H1 (cell line): ENCODE measurements around the gene CXXC5. TPM values are rescaled to one million over a fixed set of nuclear protein-coding genes. Genes with fewer than 3 reads are reported as not detected.
A peak's percentile ranks its signal among the peaks of the same experiment; 100 is the strongest.

Experiments used
- CTCF ChIA-PET: fragments of 300-600 bp; sonication (Branson Sonifier 250); formaldehyde crosslinking; loops from one replicate; lab custom pipeline; 2021; ENCODE audit not compliant: partially characterized antibody; lab: Charles Lee
- POLR2A ChIA-PET: fragments of 300-600 bp; sonication (Branson Sonifier 250); formaldehyde crosslinking; loops from one replicate; lab custom pipeline; 2021; ENCODE audit warnings: inconsistent platforms; ENCODE audit not compliant: partially characterized antibody; lab: Charles Lee
- DNase-seq, 2 experiments: peaks; one replicate each; pipeline versions ENCODE4 v3.0.0 to v3.0.0-alpha.2; 2010 to 2022; ENCODE audit warnings: low spot score in 2 of 2, low read depth in 1 of 2, mixed read lengths in 1 of 2
- FAIRE-seq: peaks from 2 replicates; lab custom pipeline; 2011; peaks lifted over from hg19 to GRCh38; lab: Jason Lieb, UNC
- H2AFZ ChIP-seq: 2 replicates; pipeline ENCODE4 v1.8.1; 2012; ENCODE audit warnings: low read length, inconsistent platforms
- H2AK5ac ChIP-seq: 2 replicates; pipeline ENCODE4 v1.6.1; 2013; ENCODE audit warnings: low read depth, low read length
- H2BK120ac ChIP-seq: replicated peaks from 2 replicates; pipeline ENCODE3; 2013; ENCODE audit warnings: low read depth, low read length, inconsistent platforms
- H2BK12ac ChIP-seq: 2 replicates; pipeline ENCODE4 v1.6.1; 2013; ENCODE audit warnings: low read depth, low read length
- H2BK15ac ChIP-seq: 2 replicates; pipeline ENCODE4 v1.6.1; 2013; ENCODE audit warnings: low read length
- H2BK20ac ChIP-seq: 2 replicates; pipeline ENCODE4 v1.6.1; 2013; ENCODE audit warnings: low read length
- H2BK5ac ChIP-seq: 2 replicates; pipeline ENCODE4 v1.6.1; 2013; ENCODE audit warnings: low read depth, low read length
- H3K14ac ChIP-seq: 2 replicates; pipeline ENCODE4 v1.6.1; 2013; ENCODE audit warnings: inconsistent platforms; ENCODE audit not compliant: insufficient read length
- H3K18ac ChIP-seq: 2 replicates; pipeline ENCODE4 v1.6.1; 2013; ENCODE audit warnings: low read length; ENCODE audit errors: extremely low read depth
- H3K23ac ChIP-seq: 2 replicates; pipeline ENCODE4 v1.6.1; 2013; ENCODE audit warnings: inconsistent platforms; ENCODE audit not compliant: insufficient read length
- H3K23me2 ChIP-seq: 2 replicates; pipeline ENCODE4 v1.6.1; 2013; ENCODE audit warnings: low read depth, low read length
- H3K27ac ChIP-seq: 2 replicates; pipeline ENCODE4 v1.6.1; 2011; ENCODE audit warnings: low read depth, low read length, inconsistent platforms
- H3K27me3 ChIP-seq, 4 experiments: replicated peaks in 1 of 4; 1 replicate in 1 of 4; 2 replicates in 3 of 4; pipeline versions ENCODE4 v1.6.1 to v1.8.1; 2011 to 2013; ENCODE audit warnings: low read length in 3 of 4, mild to moderate bottlenecking in 3 of 4, inconsistent platforms in 2 of 4, mixed read lengths in 2 of 4, moderate library complexity in 1 of 4; ENCODE audit not compliant: control insufficient read depth in 3 of 4, insufficient read depth in 3 of 4; ENCODE audit errors: extremely low read depth in 1 of 4
- H3K36me3 ChIP-seq, 4 experiments: 2 replicates each; pipeline versions ENCODE4 v1.6.1 to v1.8.1; 2011 to 2013; ENCODE audit warnings: mild to moderate bottlenecking in 4 of 4, low read length in 3 of 4, moderate library complexity in 2 of 4, control low read depth in 1 of 4, inconsistent platforms in 1 of 4; ENCODE audit not compliant: insufficient read depth in 4 of 4, control insufficient read depth in 2 of 4
- H3K4ac ChIP-seq: replicated peaks from 2 replicates; pipeline ENCODE3; 2013; ENCODE audit warnings: low read length, low read depth, mixed read lengths, inconsistent platforms; ENCODE audit not compliant: insufficient read length
- H3K4me1 ChIP-seq, 4 experiments: replicated peaks in 1 of 4; 1 replicate in 1 of 4; 2 replicates in 3 of 4; pipeline versions ENCODE4 v1.6.1 to v1.8.1; 2011 to 2013; ENCODE audit warnings: low read length in 3 of 4, inconsistent platforms in 2 of 4, mixed read lengths in 1 of 4; ENCODE audit not compliant: insufficient read depth in 4 of 4, control insufficient read depth in 3 of 4
- H3K4me2 ChIP-seq, 2 experiments: 2 replicates each; pipeline versions ENCODE4 v1.6.1 to v1.8.1; 2011 to 2013; ENCODE audit warnings: low read depth in 2 of 2, low read length in 2 of 2, control low read depth in 1 of 2, inconsistent platforms in 1 of 2, mild to moderate bottlenecking in 1 of 2; ENCODE audit not compliant: insufficient read depth in 1 of 2
- H3K4me3 ChIP-seq, 4 experiments: fragments of 200-600, 300-600 bp in 1 of 4; sonication (generic), shearing (Covaris generic), sonication (Bioruptor Twin) in 1 of 4; 2 replicates each; pipeline versions ENCODE4 v1.5.1 to v1.8.1; 2011 to 2016; ENCODE audit warnings: low read length in 4 of 4, low read depth in 3 of 4, control low read depth in 2 of 4, inconsistent platforms in 2 of 4, mild to moderate bottlenecking in 2 of 4, mixed read lengths in 1 of 4, moderate library complexity in 1 of 4; ENCODE audit not compliant: insufficient read depth in 2 of 4; ENCODE audit errors: extremely low read depth in 1 of 4
- H3K56ac ChIP-seq: replicated peaks from 2 replicates; pipeline ENCODE3; 2013; ENCODE audit warnings: low read depth, mild to moderate bottlenecking, mixed read lengths, low read length, inconsistent platforms; ENCODE audit not compliant: insufficient read length
- H3K79me1 ChIP-seq: 2 replicates; pipeline ENCODE4 v1.6.1; 2013; ENCODE audit warnings: low read depth, low read length, control low read depth
- H3K79me2 ChIP-seq, 2 experiments: 2 replicates each; pipeline versions ENCODE4 v1.6.1 to v1.8.1; 2012 to 2013; ENCODE audit warnings: low read length in 2 of 2, mild to moderate bottlenecking in 2 of 2, inconsistent platforms in 1 of 2; ENCODE audit not compliant: insufficient read depth in 2 of 2, control insufficient read depth in 1 of 2
- H3K9ac ChIP-seq, 4 experiments: replicated peaks in 1 of 4; 1 replicate in 1 of 4; 2 replicates in 3 of 4; pipeline versions ENCODE4 v1.6.1 to v1.8.1; 2011 to 2013; ENCODE audit warnings: low read depth in 3 of 4, low read length in 3 of 4, control low read depth in 2 of 4, mild to moderate bottlenecking in 2 of 4, moderate library complexity in 2 of 4, inconsistent platforms in 1 of 4; ENCODE audit errors: extremely low read depth in 1 of 4
- H3K9me3 ChIP-seq, 2 experiments: 2 replicates each; pipeline versions ENCODE4 v1.6.1 to v1.8.1; 2012 to 2013; ENCODE audit warnings: mild to moderate bottlenecking in 2 of 2, moderate library complexity in 2 of 2, control low read depth in 1 of 2, inconsistent platforms in 1 of 2, low read depth in 1 of 2, low read length in 1 of 2, mixed read lengths in 1 of 2; ENCODE audit not compliant: insufficient read depth in 2 of 2
- H4K20me1 ChIP-seq, 2 experiments: replicated peaks in 1 of 2; 2 replicates each; pipeline versions ENCODE3 to v1.8.1; 2011 to 2013; ENCODE audit warnings: inconsistent platforms in 2 of 2, low read length in 2 of 2, mild to moderate bottlenecking in 1 of 2; ENCODE audit not compliant: insufficient read depth in 2 of 2, control insufficient read depth in 1 of 2
- H4K5ac ChIP-seq: 2 replicates; pipeline ENCODE4 v1.6.1; 2013; ENCODE audit warnings: low read length, low read depth, mixed read lengths, inconsistent platforms; ENCODE audit not compliant: insufficient read length
- H4K8ac ChIP-seq: 2 replicates; pipeline ENCODE4 v1.8.0; 2013; ENCODE audit warnings: mild to moderate bottlenecking, moderate library complexity, low read length, inconsistent platforms; ENCODE audit not compliant: insufficient read depth; ENCODE audit errors: extremely low read depth
- H4K91ac ChIP-seq: replicated peaks from 2 replicates; pipeline ENCODE3; 2013; ENCODE audit warnings: low read length, mixed read lengths, inconsistent platforms; ENCODE audit not compliant: insufficient read length
- BACH1 ChIP-seq: IDR thresholded peaks from 2 replicates; pipeline ENCODE4 v1.6.1; 2012; ENCODE audit warnings: low read length, improper control_type of control experiment
- CBX8 ChIP-seq: fragments of 300-800, 300-1000 bp; sonication (generic); IDR thresholded peaks from 2 replicates; pipeline ENCODE4 v1.7.1; 2016; ENCODE audit warnings: low read depth, low read length, borderline replicate concordance
- CREB1 ChIP-seq: IDR thresholded peaks from 2 replicates; pipeline ENCODE4 v1.6.1; 2012; ENCODE audit warnings: inconsistent platforms
- GTF2F1 ChIP-seq: IDR thresholded peaks from 2 replicates; pipeline ENCODE4 v1.6.1; 2012; ENCODE audit warnings: low read depth, low read length, improper control_type of control experiment, borderline replicate concordance
- HDAC2 ChIP-seq, 2 experiments: fragments of 300-600 bp in 1 of 2; sonication (generic) in 1 of 2; IDR thresholded peaks; 2 replicates each; pipeline ENCODE4 v1.6.1; 2011 to 2012; ENCODE audit warnings: low read depth in 2 of 2, low read length in 2 of 2, mild to moderate bottlenecking in 2 of 2, moderate library complexity in 2 of 2, borderline replicate concordance in 1 of 2, inconsistent platforms in 1 of 2
- JUND ChIP-seq: IDR thresholded peaks from 2 replicates; pipeline ENCODE4 v1.6.1; 2011; ENCODE audit warnings: mild to moderate bottlenecking, improper control_type of control experiment, low read length
- RFX5 ChIP-seq: IDR thresholded peaks from 2 replicates; pipeline ENCODE4 v1.6.1; 2011; ENCODE audit warnings: low read depth, low read length, improper control_type of control experiment, borderline replicate concordance
- WGBS, 2 experiments: shearing (Covaris generic) in 1 of 2; methylation state at CpG; one replicate each; pipeline versions ENCODE4 v1.1.6 to v1.1.7; 2013 to 2015; ENCODE audit warnings: low lambda C conversion rate in 2 of 2, mixed read lengths in 2 of 2, inconsistent platforms in 1 of 2, low coverage in 1 of 2, missing lambda C conversion rate in 1 of 2; ENCODE audit not compliant: insufficient replicate concordance in 2 of 2, insufficient coverage in 1 of 2, insufficient read length in 1 of 2; ENCODE audit errors: extremely low coverage in 1 of 2, missing lambda C conversion rate in 1 of 2; 5-methylcytosine and 5-hydroxymethylcytosine counted together
- polyA plus RNA-seq, 7 experiments: library from polyadenylated mRNA; depleted of rRNA in 3 of 7; stranded (reverse) in 5 of 7; unstranded in 2 of 7; fragments of >200 nt in 5 of 7; fragments of 200-250 nt in 2 of 7; gene quantifications; 1 replicate in 5 of 7; 2 replicates in 1 of 7; 4 replicates in 1 of 7; pipeline versions ENCODE4 v1.2.1 to v1.2.3, GENCODE V29; 2011 to 2013; ENCODE audit warnings: missing spikeins in 2 of 7, mixed read lengths in 2 of 7
- total RNA-seq: library from RNA; stranded (reverse); fragmentation: NEBNext Ultra II Directional; extraction: Animal tissue kit (Norgen Biotek cat#: 25700); gene quantifications from 2 replicates; pipeline ENCODE4 v1.2.1, GENCODE V29; 2021

Gene CXXC5
- total and polyA plus RNA-seq, 2 of the 8 experiments (the other 6 are each of a cell fraction or from before 2014, with no cell fraction given) = 61.4 to 74.0 TPM

DNA sequence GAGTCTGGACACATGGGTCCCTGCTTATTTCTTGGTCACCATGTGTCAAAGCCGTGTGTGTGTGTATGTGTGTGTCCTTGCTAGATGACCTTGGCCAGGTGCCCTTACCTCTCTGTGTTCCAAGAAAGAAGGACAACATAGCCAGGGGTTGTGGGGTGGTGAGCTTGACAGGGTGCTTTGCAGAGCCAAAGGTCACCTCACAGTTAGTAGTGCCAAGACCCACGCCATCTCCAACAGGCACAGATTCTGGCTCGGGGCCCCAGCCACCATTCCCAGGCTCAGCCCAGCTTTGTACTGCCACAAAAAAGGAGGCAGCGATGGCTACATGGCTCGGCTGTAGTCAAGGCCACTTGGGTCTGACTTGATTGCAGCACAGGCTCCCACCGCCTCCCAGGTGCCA is 39.5 kb downstream of the CXXC5 start:
- Histone ChIP-seq H3K9me3 (no peaks in the 10 kb centered on the region), H3K27ac (no peak overlapping the region), H3K56ac (no peak overlapping the region), H3K4ac (no peak overlapping the region), H4K5ac (no peak overlapping the region), H4K8ac (no peak overlapping the region), H2BK12ac (peak overlapping the region; percentile 76; the same call in 1 of the 2 replicates), H2BK20ac (no peak overlapping the region), H3K79me1 (peaks cover 4% of the 10 kb centered on the region; the same call in 1 of the 2 replicates), H3K4me3 (no peak overlapping the region), H3K14ac (no peak overlapping the region), H3K27me3 (peaks cover 0 to 5% (median 0%) of the 10 kb centered on the region in 4 experiments; a peak in 2 of 7 replicates), H2AK5ac (no peak overlapping the region), H4K91ac (no peak overlapping the region), H4K20me1 (peaks cover 14 to 32% of the 10 kb centered on the region in 2 experiments), H3K4me1 (peaks cover 39 to 67% (median 58%) of the 10 kb centered on the region in 4 experiments), H2BK120ac (no peak overlapping the region), H2BK15ac (no peak overlapping the region), H3K23me2 (no peaks in the 10 kb centered on the region), H2BK5ac (no peak overlapping the region), H3K36me3 (0 out of 8 replicates have a peak, but pooled peaks cover 0 to 2% (median 0%) of the 10 kb centered on the region in 4 experiments), H3K4me2 (no peak overlapping the region), H2AFZ (no peak overlapping the region), H3K23ac (no peak overlapping the region), H3K79me2 (no peaks in the 10 kb centered on the region), H3K18ac (no peak overlapping the region), H3K9ac (no peak overlapping the region)
- CTCF ChIA-PET = interaction anchor here (0.7 to 7.7 kb wide), 9 partner anchors 10 to 88 kb away, joined by 3 to 97 read pairs (median 5); no protein-coding TSS in a partner anchor
- TF ChIP-seq GTF2F1 (no peak), CREB1 (no peak), HDAC2 (IDR thresholded peaks at IDR 0.05; ENCODE audit: borderline replicate concordance in 1 of 2, low read depth in 2 of 2, low read length in 2 of 2) (no peak), CBX8 (no peak), RFX5 (no peak), BACH1 (no peak), JUND (no peak)
- WGBS, 2 experiments = 92% methylated on average over 6 of the region's 6 CpGs; no CpG with 5 or more reads in 1 of the 2 experiments
- no peak for FAIRE-seq
- no peak for DNase-seq
- POLR2A ChIA-PET = interaction anchor here (0.6 to 9.8 kb wide), 11 partner anchors 9 to 79 kb away, joined by 3 to 76 read pairs (median 4); partner anchors contain the start of gene CXXC5
